Activated naive CD8-positive, alpha-beta T cell treated with anti-CD3 and anti-CD28 coated beads, Interleukin-2, amount 50 U/mL, for 24 hours (primary cell): ENCODE measurements around the gene CCDC50.

Experiments
- ATAC-seq: fragments of 150-1000 bp; cut with Tn5 transposase; one replicate; pipeline ENCODE4 v1.10.0; 2021
- DNase-seq: peaks from one replicate; pipeline ENCODE4 v3.0.0; 2021
- H3K27ac Mint-ChIP-seq: one replicate; pipeline ENCODE4 v1.8.0; 2021; ENCODE audit warnings: mild to moderate bottlenecking, mixed read lengths
- H3K27me3 Mint-ChIP-seq: one replicate; pipeline ENCODE4 v1.8.0; 2021; ENCODE audit warnings: mixed read lengths
- H3K36me3 Mint-ChIP-seq: one replicate; pipeline ENCODE4 v1.8.0; 2021; ENCODE audit warnings: low read depth, mixed read lengths
- H3K4me1 Mint-ChIP-seq: one replicate; pipeline ENCODE4 v1.8.0; 2021; ENCODE audit warnings: mixed read lengths
- H3K4me3 Mint-ChIP-seq: one replicate; pipeline ENCODE4 v1.8.0; 2021; ENCODE audit warnings: mild to moderate bottlenecking, moderate library complexity, mixed read lengths
- H3K9me3 Mint-ChIP-seq: one replicate; pipeline ENCODE4 v1.8.0; 2021; ENCODE audit warnings: mixed read lengths

The CCDC50 gene

GRCh38 chr3:191328962-191329653, at the start of gene CCDC50:
Gene CCDC50, plus strand, starts transcription at chr3:191329394. Its CDS starts 281 bp downstream, at chr3:191329675.
- Mint-ChIP-seq H3K27me3 (peaks cover 22% of the 10 kb centered on the region), H3K9me3 (no peaks in the 10 kb centered on the region), H3K36me3 (peaks cover 5% of the 10 kb centered on the region), H3K4me3 (peak within 1 kb of the TSS; percentile 72), H3K4me1 (peaks cover 32% of the 10 kb centered on the region), H3K27ac (peak within 1 kb of the TSS; percentile 54)
- DNase-seq (peak; percentile 55), ATAC-seq (peak; percentile 68)

GRCh38 chr3:191280111-191280510, 49.1 kb upstream of the CCDC50 start:
- H3K4me3 Mint-ChIP-seq: no peak overlapping the region
- H3K27me3 Mint-ChIP-seq: peaks cover 3% of the 10 kb centered on the region
- DNase-seq: no peak
- H3K27ac Mint-ChIP-seq: no peak overlapping the region
- no peak for ATAC-seq
- no peaks in the 10 kb centered on the region for H3K36me3 Mint-ChIP-seq
- no peaks in the 10 kb centered on the region for H3K4me1 Mint-ChIP-seq
- peaks cover 1% of the 10 kb centered on the region for H3K9me3 Mint-ChIP-seq

- Mint-ChIP-seq H3K4me1 (no peaks in the 10 kb centered on the region), H3K27ac (no peak overlapping the region), H3K27me3 (peaks cover 3% of the 10 kb centered on the region), H3K36me3 (no peaks in the 10 kb centered on the region), H3K4me3 (no peak overlapping the region), H3K9me3 (peaks cover 4% of the 10 kb centered on the region)
- DNase-seq: no peak
- no peak for ATAC-seq
Measured at GRCh38 chr3:191280882-191281281, 48.3 kb upstream of the CCDC50 start.

GRCh38 chr3:191282251-191283185, 46.7 kb upstream of the CCDC50 start:
- Mint-ChIP-seq H3K9me3 (peaks cover 4% of the 10 kb centered on the region), H3K27me3 (peaks cover 3% of the 10 kb centered on the region), H3K27ac (no peak overlapping the region), H3K4me3 (no peak overlapping the region), H3K4me1 (no peaks in the 10 kb centered on the region), H3K36me3 (no peaks in the 10 kb centered on the region)
- no peak for DNase-seq
- ATAC-seq: no peak

- Mint-ChIP-seq H3K9me3 (peaks cover 4% of the 10 kb centered on the region), H3K36me3 (no peaks in the 10 kb centered on the region), H3K27me3 (peaks cover 3% of the 10 kb centered on the region), H3K27ac (no peak overlapping the region), H3K4me1 (no peaks in the 10 kb centered on the region), H3K4me3 (no peak overlapping the region)
- no peak for DNase-seq
- ATAC-seq: no peak
Measured at GRCh38 chr3:191283400-191283799, 45.8 kb upstream of the CCDC50 start.

- Mint-ChIP-seq H3K9me3 (no peaks in the 10 kb centered on the region), H3K4me3 (no peak overlapping the region), H3K4me1 (peaks cover 10% of the 10 kb centered on the region), H3K27ac (peak overlapping the region; percentile 10), H3K27me3 (no peaks in the 10 kb centered on the region), H3K36me3 (no peaks in the 10 kb centered on the region)
- ATAC-seq: no peak
- DNase-seq: no peak
Measured at GRCh38 chr3:191290311-191291025, 38.7 kb upstream of the CCDC50 start.

- DNase-seq (no peak), ATAC-seq (no peak)
- Mint-ChIP-seq H3K27me3 (no peaks in the 10 kb centered on the region), H3K4me1 (peaks cover 10% of the 10 kb centered on the region), H3K36me3 (no peaks in the 10 kb centered on the region), H3K4me3 (no peak overlapping the region), H3K9me3 (no peaks in the 10 kb centered on the region), H3K27ac (no peak overlapping the region)
Measured at GRCh38 chr3:191292243-191293015, 36.8 kb upstream of the CCDC50 start.

- H3K9me3 Mint-ChIP-seq: no peaks in the 10 kb centered on the region
- no peak overlapping the region for H3K4me3 Mint-ChIP-seq
- H3K27me3 Mint-ChIP-seq: no peaks in the 10 kb centered on the region
- no peak for DNase-seq
- no peaks in the 10 kb centered on the region for H3K36me3 Mint-ChIP-seq
- H3K27ac Mint-ChIP-seq: no peak overlapping the region
- no peak for ATAC-seq
- peaks cover 20% of the 10 kb centered on the region for H3K4me1 Mint-ChIP-seq
Measured at GRCh38 chr3:191294291-191294690, 34.9 kb upstream of the CCDC50 start.

GRCh38 chr3:191296041-191296541, 33.1 kb upstream of the CCDC50 start:
- ATAC-seq (peak; percentile 24), DNase-seq (no peak)
- no peaks in the 10 kb centered on the region for H3K9me3 Mint-ChIP-seq
- no peak overlapping the region for H3K27ac Mint-ChIP-seq
- H3K36me3 Mint-ChIP-seq: no peaks in the 10 kb centered on the region
- no peaks in the 10 kb centered on the region for H3K27me3 Mint-ChIP-seq
- peaks cover 24% of the 10 kb centered on the region for H3K4me1 Mint-ChIP-seq
- no peak overlapping the region for H3K4me3 Mint-ChIP-seq

- H3K4me3 Mint-ChIP-seq: no peak overlapping the region
- no peaks in the 10 kb centered on the region for H3K9me3 Mint-ChIP-seq
- H3K27me3 Mint-ChIP-seq: no peaks in the 10 kb centered on the region
- no peaks in the 10 kb centered on the region for H3K36me3 Mint-ChIP-seq
- no peak overlapping the region for H3K27ac Mint-ChIP-seq
- ATAC-seq: no peak
- DNase-seq: no peak
- H3K4me1 Mint-ChIP-seq: peaks cover 19% of the 10 kb centered on the region
Measured at GRCh38 chr3:191298846-191299245, 30.3 kb upstream of the CCDC50 start.

GRCh38 chr3:191300422-191300821, 28.8 kb upstream of the CCDC50 start:
- peak; percentile 38 for ATAC-seq
- no peak for DNase-seq
- Mint-ChIP-seq H3K4me3 (no peak overlapping the region), H3K27me3 (no peaks in the 10 kb centered on the region), H3K4me1 (peaks cover 19% of the 10 kb centered on the region), H3K36me3 (no peaks in the 10 kb centered on the region), H3K27ac (peak overlapping the region; percentile 4), H3K9me3 (no peaks in the 10 kb centered on the region)

GRCh38 chr3:191301017-191301416, 28.2 kb upstream of the CCDC50 start:
- DNase-seq (no peak), ATAC-seq (no peak)
- peaks cover 19% of the 10 kb centered on the region for H3K4me1 Mint-ChIP-seq
- H3K4me3 Mint-ChIP-seq: no peak overlapping the region
- H3K27me3 Mint-ChIP-seq: no peaks in the 10 kb centered on the region
- no peaks in the 10 kb centered on the region for H3K9me3 Mint-ChIP-seq
- H3K27ac Mint-ChIP-seq: peak overlapping the region; percentile 22
- no peaks in the 10 kb centered on the region for H3K36me3 Mint-ChIP-seq

GRCh38 chr3:191301782-191302411, 27.3 kb upstream of the CCDC50 start:
- H3K4me3 Mint-ChIP-seq: no peak overlapping the region
- peaks cover 19% of the 10 kb centered on the region for H3K4me1 Mint-ChIP-seq
- ATAC-seq: no peak
- no peak overlapping the region for H3K27ac Mint-ChIP-seq
- no peaks in the 10 kb centered on the region for H3K9me3 Mint-ChIP-seq
- H3K27me3 Mint-ChIP-seq: no peaks in the 10 kb centered on the region
- no peaks in the 10 kb centered on the region for H3K36me3 Mint-ChIP-seq
- DNase-seq: no peak
